ENCODE measurements around the gene WASF2. TPM values are rescaled to one million over a fixed set of nuclear protein-coding genes. Genes with fewer than 3 reads are reported as not detected.

WASF2 gene
- total RNA-seq, 4 donors from 2014 or later: 43.4 to 87.8 (median 60.5) TPM

DNA sequence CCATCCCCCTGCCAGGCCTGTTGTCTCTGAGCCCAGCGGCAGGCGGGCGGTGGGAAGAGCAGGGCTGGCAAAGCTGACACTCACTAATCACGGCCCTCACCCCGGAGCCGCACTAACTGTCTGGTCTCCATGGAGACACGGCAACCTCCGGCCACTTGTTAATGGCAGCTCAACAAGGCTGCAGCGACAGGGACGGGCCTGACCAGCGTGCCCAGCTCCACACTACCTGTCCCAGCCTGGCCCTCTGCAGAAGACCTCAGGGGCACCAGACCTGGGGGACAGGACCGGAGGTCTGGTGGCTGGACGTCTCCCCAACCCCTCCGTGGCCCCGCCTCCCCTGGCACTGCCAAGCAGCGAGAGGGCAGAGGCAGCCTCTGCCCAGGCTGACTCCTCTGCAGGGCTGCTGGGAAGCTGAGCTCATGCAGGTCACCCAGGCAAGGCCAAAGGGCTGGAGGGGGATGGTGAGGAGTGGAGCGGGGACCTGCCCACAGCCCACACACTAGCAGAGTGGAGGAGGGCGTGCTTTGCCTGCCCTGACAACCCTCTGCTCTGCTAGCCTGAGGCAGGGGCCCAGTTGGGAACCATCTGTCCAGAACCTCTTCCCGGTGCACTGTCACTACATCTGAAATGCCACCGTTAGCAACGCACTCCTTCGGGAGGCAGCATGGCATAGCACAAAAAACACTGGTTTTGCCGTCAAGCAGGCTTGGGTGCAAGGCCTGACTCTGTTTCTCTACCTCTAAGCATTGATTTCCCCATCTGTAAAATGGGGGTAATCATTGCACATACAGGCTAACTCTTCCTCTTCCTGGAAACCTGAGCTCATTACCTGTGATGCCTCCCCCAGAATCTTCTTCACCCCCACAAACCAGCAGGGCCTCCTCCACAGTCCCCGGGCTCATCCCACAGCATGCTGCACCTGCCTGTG lies 29.6 kb upstream of the WASF2 start:
- TF ChIP-seq, protein P1, sequence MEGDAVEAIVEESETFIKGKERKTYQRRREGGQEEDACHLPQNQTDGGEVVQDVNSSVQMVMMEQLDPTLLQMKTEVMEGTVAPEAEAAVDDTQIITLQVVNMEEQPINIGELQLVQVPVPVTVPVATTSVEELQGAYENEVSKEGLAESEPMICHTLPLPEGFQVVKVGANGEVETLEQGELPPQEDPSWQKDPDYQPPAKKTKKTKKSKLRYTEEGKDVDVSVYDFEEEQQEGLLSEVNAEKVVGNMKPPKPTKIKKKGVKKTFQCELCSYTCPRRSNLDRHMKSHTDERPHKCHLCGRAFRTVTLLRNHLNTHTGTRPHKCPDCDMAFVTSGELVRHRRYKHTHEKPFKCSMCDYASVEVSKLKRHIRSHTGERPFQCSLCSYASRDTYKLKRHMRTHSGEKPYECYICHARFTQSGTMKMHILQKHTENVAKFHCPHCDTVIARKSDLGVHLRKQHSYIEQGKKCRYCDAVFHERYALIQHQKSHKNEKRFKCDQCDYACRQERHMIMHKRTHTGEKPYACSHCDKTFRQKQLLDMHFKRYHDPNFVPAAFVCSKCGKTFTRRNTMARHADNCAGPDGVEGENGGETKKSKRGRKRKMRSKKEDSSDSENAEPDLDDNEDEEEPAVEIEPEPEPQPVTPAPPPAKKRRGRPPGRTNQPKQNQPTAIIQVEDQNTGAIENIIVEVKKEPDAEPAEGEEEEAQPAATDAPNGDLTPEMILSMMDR (IDR thresholded peaks at IDR 0.05): no peak
- ATAC-seq (ENCODE audit: low FRiP score) (peak; percentile 63), DNase-seq (ENCODE audit: low spot score) (no peak)

GRCh38 chr1:27518808-27519207 lies 28.8 kb upstream of the WASF2 start:
- TF ChIP-seq, protein P1 (IDR thresholded peaks at IDR 0.05): no peak
- DNase-seq (ENCODE audit: low spot score) (no peak), ATAC-seq (ENCODE audit: low FRiP score) (no peak)

DNA sequence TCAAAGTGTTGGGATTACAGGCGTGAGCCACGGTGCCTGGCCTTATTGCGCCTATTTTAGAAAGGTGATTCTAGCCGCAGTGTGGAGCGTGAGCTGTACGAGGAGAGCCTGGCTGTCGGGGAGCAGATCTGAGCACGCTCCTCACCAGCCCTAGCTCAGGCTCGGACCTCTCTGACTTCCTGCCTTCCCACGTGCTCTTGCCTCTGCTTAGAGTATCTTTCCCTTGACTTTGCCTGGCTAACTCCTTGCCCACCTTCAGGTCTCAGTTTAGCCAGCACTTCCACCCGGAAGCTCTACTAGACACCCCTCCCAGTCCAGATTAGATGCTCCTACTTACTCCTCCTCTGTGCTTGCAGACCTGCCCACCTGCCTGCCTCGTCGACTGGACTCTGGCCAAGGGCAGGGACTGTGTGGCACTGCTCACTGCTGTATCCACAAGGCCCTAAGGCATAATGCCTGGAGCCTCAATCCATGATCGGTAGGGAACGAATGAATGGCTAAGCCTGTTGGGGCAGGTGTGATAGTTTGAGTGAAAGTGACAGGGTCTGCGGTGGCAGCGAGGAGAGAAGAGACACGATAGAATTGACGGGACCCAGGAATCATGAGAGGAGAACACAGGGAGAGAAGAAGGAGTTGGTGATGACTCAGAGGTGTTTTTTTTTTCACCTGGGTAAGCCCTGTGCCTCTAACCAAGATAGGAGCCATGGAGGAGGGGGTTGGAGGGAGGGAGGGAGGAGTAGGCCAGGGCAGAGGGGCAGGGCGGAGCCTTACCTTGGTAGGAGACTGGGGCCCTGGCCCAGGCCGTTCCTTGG lies 28.1 kb upstream of the WASF2 start:
- ATAC-seq (ENCODE audit: low FRiP score): no peak

DNA sequence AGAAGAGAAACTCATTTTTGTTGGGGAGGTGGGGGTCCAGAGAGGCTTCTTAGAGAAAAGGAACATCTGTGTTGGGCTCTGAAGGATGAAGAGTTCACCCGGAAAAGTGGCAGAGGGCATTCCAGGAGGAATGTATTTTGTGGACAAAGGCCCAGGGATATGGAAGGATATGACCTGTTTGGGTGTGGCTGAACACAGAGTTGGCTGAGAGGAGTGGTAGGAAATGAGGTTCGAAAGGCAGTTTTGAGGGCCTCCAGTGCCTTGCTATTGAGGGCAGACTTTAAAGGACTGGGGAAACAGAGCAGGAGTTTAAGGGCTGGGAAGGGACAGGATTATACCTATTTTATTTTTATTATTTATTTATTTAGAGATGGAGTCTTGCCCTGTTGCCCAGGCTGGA lies 27.3 kb upstream of the WASF2 start:
- TF ChIP-seq, protein P1 (IDR thresholded peaks at IDR 0.05): no peak
- no peak for DNase-seq (ENCODE audit: low spot score)
- no peak for ATAC-seq (ENCODE audit: low FRiP score)

More for the DNA sequence above, 28.1 kb upstream of the WASF2 start:
- TF ChIP-seq, protein P1 (IDR thresholded peaks at IDR 0.05): no peak
- DNase-seq (ENCODE audit: low spot score): no peak

DNA sequence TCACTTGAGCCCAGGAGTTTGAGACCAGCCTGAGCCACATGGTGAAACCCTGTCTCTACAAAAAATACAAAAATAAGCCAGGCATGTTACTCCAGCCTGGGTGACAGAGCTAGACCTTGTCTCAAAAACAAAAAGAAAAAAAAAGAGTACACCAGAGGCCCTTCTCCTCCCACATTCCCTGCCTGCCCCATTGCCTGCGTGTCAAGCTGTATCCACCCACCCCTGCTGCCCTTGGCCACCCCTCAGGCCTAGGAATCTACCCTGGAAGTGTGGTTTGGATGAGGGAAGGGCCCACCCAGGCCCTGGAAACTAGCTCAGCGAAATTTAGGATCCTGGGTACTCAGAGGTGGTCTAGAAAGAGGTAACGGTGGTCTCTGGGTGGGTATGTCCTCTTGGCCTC lies 25.7 kb upstream of the WASF2 start:
- ATAC-seq (ENCODE audit: low FRiP score): no peak
- TF ChIP-seq, protein P1 (IDR thresholded peaks at IDR 0.05): no peak

DNA sequence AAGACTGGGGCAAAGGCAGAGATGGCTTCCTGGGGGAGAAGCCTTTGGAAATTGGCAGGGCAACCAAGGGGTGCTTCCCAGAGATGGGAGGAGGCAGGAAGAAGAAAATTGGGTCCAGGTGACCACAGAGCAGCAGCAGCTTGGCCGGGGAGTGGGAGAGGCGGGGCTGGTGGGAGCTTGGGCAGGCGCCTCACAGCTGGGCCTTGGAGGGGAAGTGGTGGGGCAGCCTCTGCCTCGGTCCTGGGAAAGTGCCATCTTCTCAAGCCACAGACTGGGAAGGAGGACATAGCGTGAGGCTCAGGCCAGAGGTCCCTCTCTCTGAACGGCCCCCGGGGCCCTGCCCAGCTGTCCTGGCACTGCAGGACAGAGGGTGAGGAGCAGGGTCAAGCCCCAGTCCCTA lies 24.0 kb upstream of the WASF2 start:
- DNase-seq (ENCODE audit: low spot score): no peak
- TF ChIP-seq, protein P1 (IDR thresholded peaks at IDR 0.05): no peak
- no peak for ATAC-seq (ENCODE audit: low FRiP score)

More for the DNA sequence above, 25.7 kb upstream of the WASF2 start:
- no peak for DNase-seq (ENCODE audit: low spot score)
